GOT3 (cell line): ENCODE data around the gene PLCG2.
"Not testable (repeated sequence)": the region's sequence is repeated elsewhere in the genome, so short reads cannot be mapped to it uniquely, and the experiment has no call there.

ENCODE experiments used
- DNase-seq: peaks from one replicate; lab custom pipeline; 2025; ENCODE audit warnings: mixed read lengths; lab: John Stamatoyannopoulos, UW

PLCG2 gene

GRCh38 chr16:81790277-81790676, 11.2 kb downstream of the PLCG2 start:
- no peak for DNase-seq

- DNase-seq, result no peak
These were observed 11.8 kb downstream of the PLCG2 start for GRCh38 chr16:81790830-81791435.

GRCh38 chr16:81792828-81793227, 13.7 kb downstream of the PLCG2 start:
- DNase-seq, result no peak

DNA sequence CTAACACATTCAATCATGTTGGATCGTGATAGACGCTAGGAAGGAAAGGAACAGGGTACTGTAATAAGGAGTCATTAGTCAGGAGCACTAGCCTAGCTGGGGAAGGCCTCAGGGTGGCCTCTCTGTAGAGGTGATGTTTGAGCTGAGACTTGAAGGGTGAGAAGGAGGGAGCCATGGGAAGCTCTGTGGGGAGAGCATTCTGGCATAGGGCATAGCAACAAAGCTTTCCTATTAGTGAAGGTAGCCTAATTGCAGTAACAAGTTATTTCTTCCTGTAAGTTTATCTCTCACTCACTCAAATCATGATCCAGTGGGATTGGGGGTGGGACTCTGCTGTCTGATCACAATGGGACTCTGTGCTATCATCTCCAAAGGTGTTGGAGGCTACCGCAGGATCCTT, 16.1 kb downstream of the PLCG2 start:
- no peak for DNase-seq

- no peak for DNase-seq
These were observed 16.9 kb downstream of the PLCG2 start for GRCh38 chr16:81796035-81796434.

- no peak for DNase-seq
These were observed 17.7 kb downstream of the PLCG2 start for GRCh38 chr16:81796583-81797346.

DNA sequence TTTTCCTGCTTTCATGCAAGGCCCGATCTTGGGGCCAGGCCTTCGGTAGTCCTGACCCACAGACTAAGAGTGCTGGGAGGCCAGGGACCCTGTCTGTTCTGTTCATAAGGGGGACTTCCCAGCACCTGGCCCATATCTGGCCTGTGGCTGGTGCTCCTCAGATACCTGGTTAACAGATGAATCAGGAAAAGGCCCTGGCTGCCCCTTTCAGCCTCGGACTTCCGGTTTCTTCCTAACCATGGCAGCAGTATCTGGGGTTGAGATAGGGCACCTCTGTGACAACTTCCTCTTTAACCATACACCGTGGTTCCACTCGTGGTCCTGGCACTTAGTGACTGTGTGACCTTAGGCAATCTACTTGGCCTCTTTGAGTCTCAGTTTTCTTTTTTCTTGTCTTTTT, 18.4 kb downstream of the PLCG2 start:
- DNase-seq, result no peak

DNA sequence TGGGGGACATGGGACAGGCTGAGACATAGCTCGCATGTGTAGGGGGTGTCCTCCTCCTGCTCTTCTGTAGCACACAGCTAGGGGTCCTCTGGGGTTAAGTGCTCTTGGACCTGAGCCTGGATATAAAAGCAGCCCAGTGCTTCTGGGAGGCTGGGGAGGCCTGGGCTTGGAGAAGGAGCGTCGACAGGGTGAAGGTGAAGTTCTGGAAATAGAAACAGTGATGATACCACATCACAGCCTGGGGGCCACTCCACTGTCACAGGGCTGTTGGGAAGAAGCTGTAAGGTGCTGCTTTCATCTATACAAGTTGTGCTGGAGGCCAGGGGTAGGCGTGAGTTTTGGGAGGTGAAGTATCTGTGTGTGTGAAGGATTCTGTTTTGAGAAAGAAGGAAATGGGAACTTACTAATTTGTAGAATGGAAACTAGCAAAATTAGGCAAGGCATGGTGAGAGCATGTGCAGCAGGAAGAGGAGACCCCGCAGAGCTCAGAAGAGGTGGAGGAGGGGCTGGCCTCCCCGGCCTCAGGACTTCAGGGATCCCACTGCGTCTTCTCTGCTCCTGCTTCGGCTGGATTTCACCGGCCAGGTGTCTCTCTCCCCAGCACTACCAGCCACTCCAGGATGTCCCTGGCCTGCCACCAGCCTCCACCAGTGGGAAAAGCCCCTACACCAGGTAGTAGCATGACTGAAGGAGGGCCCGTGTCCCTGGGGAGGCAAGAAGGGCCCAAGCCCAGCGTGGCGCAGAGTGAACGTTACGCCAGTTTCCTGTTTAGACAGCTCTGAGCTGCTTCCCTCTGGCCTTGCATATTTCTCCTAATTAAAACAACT, 19.4 kb downstream of the PLCG2 start:
- DNase-seq, result no peak

DNA sequence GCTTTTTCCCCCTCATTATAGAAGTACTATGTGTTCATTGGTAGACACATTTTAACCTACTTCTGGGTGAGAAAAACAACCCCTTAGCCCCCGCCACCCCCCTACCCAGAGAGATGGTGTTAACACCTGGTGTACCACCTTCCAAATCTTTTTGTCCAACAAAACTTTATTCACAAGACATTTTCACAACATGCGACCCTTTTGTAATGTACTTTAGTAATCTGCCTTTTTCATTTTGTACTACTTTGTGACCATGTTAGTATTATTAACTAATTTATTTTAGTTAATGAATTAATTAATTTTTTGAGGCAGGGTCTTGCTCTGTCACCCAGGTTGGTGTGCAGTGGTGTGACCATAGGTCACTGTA, 20.0 kb downstream of the PLCG2 start:
- no peak for DNase-seq

GRCh38 chr16:81801724-81802123, 22.6 kb downstream of the PLCG2 start:
- DNase-seq, result not testable (repeated sequence)

DNA sequence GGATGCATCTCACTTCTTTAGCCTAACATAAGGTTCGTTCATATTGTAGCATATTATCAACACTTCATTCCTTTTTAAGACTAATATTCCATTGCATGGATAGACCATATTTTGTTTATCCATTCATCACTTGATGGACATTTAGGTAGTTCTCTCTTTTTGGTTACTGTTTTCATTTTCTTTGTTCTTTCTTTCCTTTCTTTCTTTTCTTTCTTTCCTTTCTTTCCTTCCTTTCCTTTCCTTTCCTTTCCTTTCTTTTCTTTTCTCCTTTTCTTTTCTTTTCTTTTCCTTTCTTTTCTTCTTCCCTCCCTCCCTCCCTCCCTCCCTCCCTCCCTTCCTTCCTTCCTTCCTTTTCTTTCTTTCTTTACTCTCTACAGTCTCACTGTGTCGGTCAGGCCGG, 24.2 kb downstream of the PLCG2 start:
- no peak for DNase-seq

DNA sequence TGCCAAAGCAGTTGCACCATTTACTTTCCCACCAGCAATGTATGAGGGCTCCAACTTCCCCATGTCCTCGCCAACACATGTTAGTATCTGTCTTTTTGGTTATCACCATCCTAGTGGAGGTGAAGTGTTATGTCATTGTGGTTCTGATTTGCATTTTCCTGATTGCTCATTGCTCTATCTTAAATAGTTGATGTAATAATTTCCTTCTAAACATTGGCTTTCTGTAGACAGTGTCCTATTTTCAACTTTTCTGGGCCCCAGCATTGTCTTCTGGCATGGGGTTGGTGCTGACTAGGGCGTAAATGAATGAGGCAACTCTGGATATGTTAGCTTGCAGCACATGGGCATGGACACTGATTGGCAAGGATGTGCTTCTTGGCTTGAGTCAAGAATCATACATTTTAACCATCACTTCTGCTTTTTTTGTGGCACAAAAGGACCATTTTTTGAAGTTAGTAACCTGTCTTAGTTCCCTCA, 25.1 kb downstream of the PLCG2 start:
- no peak for DNase-seq

DNA sequence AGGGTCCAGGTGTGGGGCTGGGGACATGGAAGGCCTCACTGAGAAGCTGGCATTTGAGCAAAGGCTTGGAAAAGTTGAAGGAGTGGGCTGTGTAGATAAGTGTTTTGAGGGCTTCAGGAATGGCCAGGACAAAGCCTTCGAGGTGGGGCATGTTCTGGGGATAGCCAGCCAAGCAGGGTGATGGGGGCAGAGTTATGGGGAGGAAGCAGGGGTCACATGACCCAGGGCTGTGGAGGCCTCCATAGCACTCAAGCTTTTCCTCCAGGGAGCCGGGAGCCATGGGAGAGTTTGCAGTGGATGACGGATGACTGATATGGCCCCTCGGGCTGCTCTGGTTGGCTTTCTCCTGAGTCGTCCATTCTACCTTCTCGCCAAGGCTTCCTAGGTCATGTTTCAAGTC, 27.6 kb downstream of the PLCG2 start:
- no peak for DNase-seq

DNA sequence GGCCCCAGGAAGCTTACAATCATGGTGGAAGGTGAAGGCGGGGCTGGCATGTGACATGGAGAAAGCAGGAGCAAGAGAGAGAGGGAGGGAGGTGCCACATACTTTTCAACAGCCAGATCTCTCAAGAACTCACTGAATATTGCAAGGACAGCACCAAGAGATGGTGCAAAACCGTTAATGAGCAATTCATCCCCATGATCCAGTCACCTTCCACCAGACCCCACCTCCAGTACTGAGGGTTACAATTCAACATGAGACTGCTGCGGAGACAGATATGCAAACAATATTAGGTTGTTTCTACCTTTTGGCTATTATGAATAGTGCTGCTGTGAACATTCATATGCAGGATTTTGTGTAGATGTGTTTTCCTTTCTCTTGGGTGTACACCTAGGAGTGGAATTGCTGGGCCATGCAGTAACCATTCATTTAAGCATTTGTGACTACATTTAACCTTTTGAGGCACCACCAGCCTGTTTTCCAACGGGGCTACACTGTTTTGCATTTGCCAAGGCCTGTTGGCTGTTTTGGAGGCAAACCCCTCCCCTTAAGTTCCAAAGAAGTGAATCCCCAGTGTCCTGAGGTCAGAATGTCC, 28.8 kb downstream of the PLCG2 start:
- DNase-seq, result no peak

DNA sequence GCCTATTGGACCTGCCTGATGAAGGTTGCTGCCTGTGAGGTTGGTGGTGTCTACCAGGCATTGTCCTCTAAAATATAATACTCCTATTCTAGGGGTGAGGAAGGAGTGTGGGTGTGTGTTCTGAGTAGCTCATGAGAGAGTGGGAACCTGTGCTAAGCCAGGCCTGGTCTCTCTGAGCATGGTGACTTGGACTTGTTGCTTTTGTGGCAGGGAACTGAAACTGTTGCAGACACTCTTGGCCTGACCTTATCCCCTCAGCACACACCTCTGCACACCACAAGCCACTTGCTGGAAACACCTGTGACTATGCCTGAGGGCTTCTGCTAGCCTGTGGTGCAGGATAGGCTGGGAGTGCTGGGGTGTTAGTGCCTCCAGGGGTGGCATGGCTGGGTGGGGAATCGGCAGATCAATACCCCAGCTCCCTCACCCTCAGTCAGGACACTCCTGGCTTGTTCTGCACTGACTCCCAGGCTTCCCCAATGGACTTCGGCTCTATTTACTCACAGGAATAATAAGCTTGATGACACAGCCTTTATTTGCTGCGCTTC, 29.9 kb downstream of the PLCG2 start:
- DNase-seq, result no peak

- DNase-seq, result no peak
These were observed 30.5 kb downstream of the PLCG2 start for GRCh38 chr16:81809567-81809966.

DNA sequence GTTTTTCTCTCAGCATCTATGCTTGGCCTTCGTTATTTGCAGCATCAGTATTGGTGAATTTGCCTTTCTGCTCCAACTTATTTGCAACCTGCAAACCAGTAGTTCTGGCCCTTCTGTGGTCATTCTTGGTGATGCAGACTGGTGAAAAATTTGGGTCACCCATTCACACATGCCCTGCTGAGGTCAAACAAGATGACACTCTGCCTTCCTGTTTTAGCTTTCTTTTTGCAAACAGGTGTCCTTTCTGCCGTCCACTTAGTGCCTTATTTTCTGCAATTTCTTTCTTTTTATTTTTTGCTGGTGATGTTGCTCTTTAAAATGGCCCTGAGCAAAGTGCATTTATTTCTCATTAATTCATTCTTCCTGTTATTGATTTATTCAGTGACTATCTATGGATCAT, 31.3 kb downstream of the PLCG2 start:
- no peak for DNase-seq

GRCh38 chr16:81810894-81811538, 31.9 kb downstream of the PLCG2 start:
- no peak for DNase-seq

DNA sequence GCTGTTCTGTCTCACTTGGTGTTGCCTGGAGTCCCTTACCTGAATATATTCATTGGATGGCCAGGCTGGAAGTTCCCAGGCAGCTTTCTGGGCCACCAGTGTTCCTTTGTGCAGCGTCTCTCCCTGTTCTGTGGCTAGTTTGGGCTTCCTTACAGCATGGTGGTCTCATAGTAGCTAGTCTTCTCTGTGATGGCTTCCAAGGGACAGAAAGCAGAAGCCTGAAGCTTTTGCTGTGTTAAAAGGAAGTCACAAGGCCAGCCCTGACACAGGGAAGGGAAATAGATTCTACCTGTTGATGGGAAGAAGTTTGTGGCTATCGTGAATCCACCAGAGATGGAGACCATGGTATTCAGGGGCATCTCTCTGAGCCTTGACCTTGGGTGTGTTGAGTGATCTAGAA, 34.6 kb downstream of the PLCG2 start:
- no peak for DNase-seq

DNA sequence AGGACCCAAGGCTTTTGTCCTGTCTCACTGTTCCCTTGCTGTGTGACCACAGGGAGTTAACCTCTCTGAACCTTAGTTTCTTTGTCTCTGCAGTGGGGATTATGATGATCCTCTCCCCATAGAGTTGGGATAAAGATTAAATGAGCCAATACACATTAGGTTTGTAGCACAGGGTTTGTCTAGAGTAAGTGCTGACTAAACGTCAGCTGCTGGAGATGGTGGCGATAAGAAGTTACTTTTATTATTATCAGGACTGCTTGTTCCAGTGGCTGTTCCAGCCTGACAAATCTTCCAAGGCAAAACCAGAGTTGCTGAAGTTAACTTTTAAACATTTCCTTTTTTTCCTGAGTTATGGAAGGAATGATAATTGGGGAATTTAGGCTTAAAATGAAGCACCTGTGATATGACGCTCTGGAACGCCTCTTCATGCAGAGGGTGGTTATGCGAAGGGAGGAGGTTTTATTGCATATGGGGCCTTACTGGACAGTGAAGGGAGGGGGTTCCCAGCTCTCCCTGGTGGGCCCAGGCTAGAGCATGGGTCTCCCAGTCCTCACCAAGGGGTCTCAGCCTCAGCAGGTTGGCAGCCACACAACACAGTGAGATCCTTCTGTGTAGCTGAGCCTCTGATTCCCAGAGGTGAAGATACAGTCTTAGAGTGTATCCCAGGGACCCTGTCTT, 35.8 kb downstream of the PLCG2 start:
- DNase-seq, result no peak

DNA sequence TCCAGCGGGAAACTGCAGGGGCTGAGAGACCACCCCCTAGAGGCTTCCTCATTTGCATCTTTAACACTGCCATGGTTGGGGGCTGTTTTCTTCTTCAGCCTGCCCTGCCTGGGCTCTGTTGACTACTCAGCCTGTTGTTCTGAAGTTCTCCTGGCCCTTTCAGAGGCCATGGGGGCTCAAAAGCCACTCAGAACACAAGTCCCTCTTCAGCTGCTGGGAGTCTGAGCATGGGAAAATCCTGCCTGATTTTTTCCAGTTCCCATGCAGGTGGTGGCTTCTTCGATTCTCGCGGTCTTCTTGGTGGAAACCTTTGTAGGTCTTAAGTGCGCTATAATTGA, 36.3 kb downstream of the PLCG2 start:
- no peak for DNase-seq
